ENCODE data around the gene DUOX2.

- no peak for TF ChIP-seq CTCF (IDR thresholded peaks at IDR 0.05)
- TF ChIP-seq POLR2A (IDR thresholded peaks at IDR 0.05) = no peak
These were observed 12.9 kb downstream of the DUOX2 start for GRCh38 chr15:45100884-45101625.

All from esophagus squamous epithelium (tissue), 4 donors.